Astrocyte of the spinal cord (primary cell): ENCODE results near the gene MFAP1.
A peak's percentile ranks its signal among the peaks of the same experiment; 100 is the strongest.
"Not testable (repeated sequence)": the region's sequence is repeated elsewhere in the genome, so short reads cannot be mapped to it uniquely, and the experiment has no call there.

ENCODE experiments used
- DNase-seq: peaks from one replicate; pipeline ENCODE4 v3.0.0; 2011; ENCODE audit warnings: low read depth, low spot score
- H3K4me3 ChIP-seq: 2 replicates; pipeline ENCODE4 v1.5.1; 2011; ENCODE audit warnings: low read depth, mild to moderate bottlenecking, low read length, moderate library complexity
- in situ Hi-C: cut with HindIII; loops from 2 replicates; pipeline ENCODE4 v1.10.0; 2017; ENCODE audit warnings: low sequenced_read_pairs
- TF ChIP-seq, protein P1 (sequence below): IDR thresholded peaks from 2 replicates; pipeline ENCODE4 v1.5.1; 2012; ENCODE audit warnings: low read depth, mild to moderate bottlenecking, low read length, inconsistent platforms

The MFAP1 gene

DNA sequence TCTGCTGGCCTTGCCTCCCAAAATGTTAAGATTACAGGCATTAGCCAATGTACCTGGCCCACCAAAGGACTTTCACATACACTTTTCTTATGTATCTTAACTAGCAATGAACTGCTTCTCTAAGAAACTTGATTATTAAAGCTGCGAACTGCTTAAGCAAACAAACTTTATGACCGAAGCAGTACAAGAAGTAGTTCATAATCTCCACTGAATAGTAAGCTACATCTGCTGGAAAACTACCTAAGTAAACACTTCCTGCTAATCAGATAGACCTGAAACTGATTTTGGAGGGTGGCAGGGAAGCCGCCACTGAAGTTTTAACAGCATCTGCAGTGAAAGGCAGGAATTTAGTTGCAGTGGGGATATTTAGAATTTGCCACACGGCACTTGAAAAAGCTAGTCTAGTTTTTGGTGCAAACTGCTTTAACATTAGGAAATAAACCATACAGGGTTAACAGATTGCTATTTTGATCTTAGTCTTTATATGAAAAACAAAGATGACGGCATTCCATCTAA, 16.0 kb downstream of the MFAP1 start:
- no peak overlapping the region for H3K4me3 ChIP-seq
- in situ Hi-C loops: no loop called here
- TF ChIP-seq, protein P1, sequence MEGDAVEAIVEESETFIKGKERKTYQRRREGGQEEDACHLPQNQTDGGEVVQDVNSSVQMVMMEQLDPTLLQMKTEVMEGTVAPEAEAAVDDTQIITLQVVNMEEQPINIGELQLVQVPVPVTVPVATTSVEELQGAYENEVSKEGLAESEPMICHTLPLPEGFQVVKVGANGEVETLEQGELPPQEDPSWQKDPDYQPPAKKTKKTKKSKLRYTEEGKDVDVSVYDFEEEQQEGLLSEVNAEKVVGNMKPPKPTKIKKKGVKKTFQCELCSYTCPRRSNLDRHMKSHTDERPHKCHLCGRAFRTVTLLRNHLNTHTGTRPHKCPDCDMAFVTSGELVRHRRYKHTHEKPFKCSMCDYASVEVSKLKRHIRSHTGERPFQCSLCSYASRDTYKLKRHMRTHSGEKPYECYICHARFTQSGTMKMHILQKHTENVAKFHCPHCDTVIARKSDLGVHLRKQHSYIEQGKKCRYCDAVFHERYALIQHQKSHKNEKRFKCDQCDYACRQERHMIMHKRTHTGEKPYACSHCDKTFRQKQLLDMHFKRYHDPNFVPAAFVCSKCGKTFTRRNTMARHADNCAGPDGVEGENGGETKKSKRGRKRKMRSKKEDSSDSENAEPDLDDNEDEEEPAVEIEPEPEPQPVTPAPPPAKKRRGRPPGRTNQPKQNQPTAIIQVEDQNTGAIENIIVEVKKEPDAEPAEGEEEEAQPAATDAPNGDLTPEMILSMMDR: no peak
- no peak for DNase-seq

- in situ Hi-C loops, DNase-seq, H3K4me3 ChIP-seq: not testable (repeated sequence)
These were observed 21.8 kb downstream of the MFAP1 start for GRCh38 chr15:43802676-43803075.

DNA sequence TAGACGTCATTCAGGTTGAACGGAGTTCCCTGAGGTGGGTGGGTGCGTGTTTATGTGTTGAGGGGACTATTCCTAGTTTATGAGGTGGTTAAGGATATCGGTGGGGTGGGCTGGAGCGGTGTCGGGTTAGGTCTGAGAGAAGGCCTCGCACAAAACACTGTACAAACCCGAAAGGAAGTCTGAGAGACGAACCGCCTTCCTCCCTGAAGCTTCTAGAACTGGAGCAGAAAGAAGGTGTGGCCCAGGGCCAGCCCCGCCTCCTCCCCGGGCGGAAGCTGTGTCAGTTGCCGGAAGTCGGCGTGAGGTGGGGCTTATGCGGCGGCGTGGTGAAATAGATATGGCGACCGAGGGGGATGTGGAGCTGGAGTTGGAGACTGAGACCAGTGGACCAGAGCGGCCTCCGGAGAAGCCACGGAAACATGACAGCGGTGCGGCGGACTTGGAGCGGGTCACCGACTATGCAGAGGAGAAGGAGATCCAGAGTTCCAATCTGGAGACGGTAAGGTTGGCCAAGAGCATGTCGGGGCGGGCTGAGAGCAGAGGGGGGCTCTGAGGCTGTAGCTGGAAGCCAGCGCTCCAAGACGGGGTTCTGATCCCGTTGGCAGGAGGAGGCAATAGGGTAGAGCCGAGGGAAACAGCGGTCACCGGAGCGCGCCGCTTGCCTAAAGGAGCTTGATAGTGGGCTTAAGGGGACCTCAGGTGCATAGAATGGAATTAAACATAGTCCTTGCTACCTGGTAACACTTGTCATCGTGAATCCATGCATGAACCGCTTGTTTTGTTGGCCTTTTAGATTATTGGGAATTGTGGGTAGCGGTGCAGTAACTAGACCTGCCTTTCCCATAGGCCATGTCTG, 24.0 kb downstream of the MFAP1 start, which contains the start of gene HYPK:
HYPK (plus strand) TSS at position 314 of the 856 bp plus-strand sequence; CDS start at position 338, 24 bp downstream.
- TF ChIP-seq, protein P1: no peak

GRCh38 chr15:43799945-43800285, 24.6 kb downstream of the MFAP1 start, which contains the start of gene SERINC4:
TSS of gene SERINC4 (minus strand) at chr15:43800220. CDS start at chr15:43799986, 234 bp downstream.
- no peak for DNase-seq
- H3K4me3 ChIP-seq: peak within 1 kb of the TSS; percentile 98
- TF ChIP-seq, protein P1: no peak
- in situ Hi-C loops: no loop called here

More for the DNA sequence above, 24.0 kb downstream of the MFAP1 start, which contains the start of gene HYPK:
- in situ Hi-C loops: no loop called here
- DNase-seq: peak; percentile 87
- H3K4me3 ChIP-seq: peak within 1 kb of the TSS; percentile 98

DNA sequence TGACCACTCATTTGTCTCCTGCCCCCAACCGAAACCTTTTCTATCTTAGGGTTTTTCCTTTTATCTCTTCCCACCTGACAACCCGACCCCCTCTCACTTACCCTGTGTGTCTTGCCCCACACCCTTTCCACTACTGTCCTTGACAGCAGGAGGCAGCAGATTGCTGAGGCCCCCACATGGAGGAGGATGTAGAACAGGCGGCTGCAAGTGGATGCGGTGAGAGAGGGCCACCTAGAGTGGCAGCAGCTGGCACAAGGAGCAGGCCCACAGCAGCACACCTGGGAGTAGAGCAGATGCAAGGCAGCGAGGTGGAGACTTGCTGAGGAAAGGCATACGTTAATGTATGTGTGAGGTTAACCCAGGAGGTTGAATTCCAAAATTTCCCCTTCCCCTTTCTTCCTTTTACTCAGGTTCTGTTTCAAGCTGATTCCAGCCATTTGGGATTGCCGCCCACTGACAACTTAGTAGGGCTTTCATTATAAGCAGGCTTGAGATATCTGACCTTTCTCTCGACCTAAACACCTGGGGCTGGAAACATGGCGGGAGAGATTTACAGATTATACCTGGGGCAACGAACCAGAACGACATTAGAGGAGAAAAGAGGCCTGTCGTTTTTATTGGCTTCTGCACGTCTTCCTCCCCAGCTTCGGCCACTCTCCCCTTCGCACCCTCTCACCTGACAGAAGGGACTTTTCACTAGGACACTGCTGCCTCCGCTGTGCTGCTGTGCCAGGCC, 25.1 kb downstream of the MFAP1 start:
- no peak overlapping the region for H3K4me3 ChIP-seq
- no peak for DNase-seq
- TF ChIP-seq, protein P1: no peak
- in situ Hi-C loops: no loop called here

DNA sequence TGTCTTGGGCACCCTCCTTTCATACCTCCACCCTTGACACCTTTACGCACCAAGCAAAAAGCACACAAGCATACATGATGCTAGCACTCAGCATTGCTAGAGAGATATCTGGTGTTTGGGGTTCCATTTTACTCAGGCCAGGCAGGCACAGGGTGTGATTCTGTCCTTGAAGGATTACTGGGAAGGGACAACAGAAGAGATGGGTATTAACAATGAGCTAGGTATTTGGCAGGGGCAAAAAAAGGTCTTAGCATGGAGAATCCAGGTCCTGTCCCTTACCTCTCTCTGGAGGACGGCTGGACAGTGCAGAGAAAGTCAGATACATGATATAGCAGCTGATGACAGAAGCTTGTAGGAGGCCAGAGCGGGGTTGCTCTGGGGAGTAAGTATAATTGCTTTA, 27.9 kb downstream of the MFAP1 start:
- H3K4me3 ChIP-seq: no peak overlapping the region
- TF ChIP-seq, protein P1: no peak
- in situ Hi-C loops: no loop called here
- no peak for DNase-seq
